H7 (cell line): ENCODE measurements around the gene PRKN. TPM values are rescaled to one million over a fixed set of nuclear protein-coding genes. Genes with fewer than 3 reads are reported as not detected.

Experiments
- DNase-seq: peaks from one replicate; pipeline ENCODE4 v3.0.0; 2012
- H3K27me3 ChIP-seq: 2 replicates; pipeline ENCODE4 v1.6.0; 2011; ENCODE audit warnings: mild to moderate bottlenecking, low read length; ENCODE audit not compliant: control insufficient read depth, insufficient read depth
- H3K36me3 ChIP-seq: replicated peaks from 2 replicates; pipeline ENCODE4 v1.5.1; 2011; ENCODE audit warnings: low read length; ENCODE audit not compliant: control insufficient read depth, insufficient read depth
- H3K4me3 ChIP-seq: 2 replicates; pipeline ENCODE4 v1.5.1; 2011; ENCODE audit warnings: low read depth, mild to moderate bottlenecking, control low read depth, low read length, moderate library complexity; ENCODE audit not compliant: insufficient read depth
- total RNA-seq: library from RNA; depleted of rRNA; stranded (reverse); fragments of >200 nt; shearing (Covaris generic); gene quantifications from 2 replicates; pipeline ENCODE4 v1.2.3, GENCODE V29; 2014

PRKN gene
- total RNA-seq, 1 experiment from 2014 or later, result 0.90 TPM

GRCh38 chr6:162337412-162337811 is 390.2 kb downstream of the PRKN start:
- Histone ChIP-seq H3K36me3 (no peaks in the 10 kb centered on the region), H3K4me3 (no peak overlapping the region), H3K27me3 (no peaks in the 10 kb centered on the region)
- no peak for DNase-seq

DNA sequence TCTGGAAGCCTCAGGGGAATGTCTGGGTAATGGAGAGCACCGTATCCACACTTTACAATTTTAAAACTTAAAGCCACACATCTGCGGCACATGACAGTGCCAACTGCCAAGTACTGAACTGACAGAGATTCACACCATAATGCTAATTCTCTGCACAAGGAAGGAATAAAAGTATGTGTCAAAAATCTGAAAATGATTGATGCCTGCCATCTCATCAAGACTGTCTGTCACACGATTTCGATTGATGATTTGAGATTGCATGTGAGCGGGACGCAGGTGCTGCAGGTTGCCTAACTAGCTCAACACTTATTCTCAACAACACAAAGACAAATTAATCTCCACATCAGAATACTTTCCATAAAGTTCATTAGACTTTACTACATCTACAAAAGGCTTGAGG is 391.2 kb downstream of the PRKN start:
- no peaks in the 10 kb centered on the region for H3K36me3 ChIP-seq
- H3K27me3 ChIP-seq, result no peaks in the 10 kb centered on the region
- DNase-seq, result no peak
- no peak overlapping the region for H3K4me3 ChIP-seq

DNA sequence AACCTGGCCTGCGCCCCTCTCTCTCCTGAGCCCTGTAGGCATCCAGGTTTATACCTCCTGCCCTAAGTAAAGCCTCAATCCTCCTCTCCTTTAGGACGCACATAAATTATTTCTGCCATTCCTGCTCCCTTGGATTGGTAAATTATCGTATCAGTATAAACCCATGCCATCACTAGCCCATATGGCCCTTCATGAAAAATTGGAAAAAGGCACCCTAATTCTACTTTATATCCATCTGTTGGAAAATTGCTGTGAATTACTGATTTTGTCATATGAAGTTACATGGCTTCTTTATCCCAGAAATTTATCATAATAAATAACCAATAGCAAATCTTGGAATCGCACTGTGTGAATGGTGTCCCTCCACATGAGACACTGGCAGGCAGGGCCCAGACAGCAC is 395.2 kb downstream of the PRKN start:
- no peaks in the 10 kb centered on the region for H3K27me3 ChIP-seq
- H3K4me3 ChIP-seq, result no peak overlapping the region

GRCh38 chr6:162331911-162332310 is 395.7 kb downstream of the PRKN start:
- no peaks in the 10 kb centered on the region for H3K27me3 ChIP-seq
- H3K36me3 ChIP-seq, result no peaks in the 10 kb centered on the region
- H3K4me3 ChIP-seq, result no peak overlapping the region
- no peak for DNase-seq

More for the DNA sequence above, 395.2 kb downstream of the PRKN start:
- H3K36me3 ChIP-seq, result no peaks in the 10 kb centered on the region
- DNase-seq, result no peak

GRCh38 chr6:162325826-162326225 is 401.7 kb downstream of the PRKN start:
- no peak for DNase-seq
- no peaks in the 10 kb centered on the region for H3K36me3 ChIP-seq
- no peaks in the 10 kb centered on the region for H3K27me3 ChIP-seq
- H3K4me3 ChIP-seq, result no peak overlapping the region

- Histone ChIP-seq H3K27me3 (no peaks in the 10 kb centered on the region), H3K4me3 (no peak overlapping the region), H3K36me3 (no peaks in the 10 kb centered on the region)
- DNase-seq, result no peak
Observed at GRCh38 chr6:162325051-162325450, 402.5 kb downstream of the PRKN start.

DNA sequence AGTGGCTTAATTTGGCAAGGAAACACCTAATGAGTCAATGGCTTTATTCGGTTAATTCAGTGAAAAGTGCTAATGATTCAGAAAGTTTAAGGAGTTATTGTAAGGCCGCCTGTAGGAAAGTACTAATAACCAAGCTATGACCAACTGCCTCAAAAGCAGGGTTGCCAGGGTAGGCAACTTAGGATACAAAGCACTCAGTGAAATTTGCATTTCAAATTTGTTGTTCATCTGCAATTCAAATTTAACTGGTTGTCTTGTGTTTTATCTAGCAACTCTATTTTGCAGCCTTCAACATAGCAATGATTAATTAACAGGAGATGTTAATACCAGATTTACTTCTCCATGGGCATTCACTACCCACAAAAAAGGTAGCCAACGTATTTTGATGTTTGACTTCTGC is 412.3 kb downstream of the PRKN start:
- Histone ChIP-seq H3K27me3 (no peaks in the 10 kb centered on the region), H3K36me3 (no peaks in the 10 kb centered on the region), H3K4me3 (no peak overlapping the region)
- no peak for DNase-seq

GRCh38 chr6:162313922-162314660 is 413.5 kb downstream of the PRKN start:
- Histone ChIP-seq H3K27me3 (no peaks in the 10 kb centered on the region), H3K36me3 (no peaks in the 10 kb centered on the region), H3K4me3 (no peak overlapping the region)
- no peak for DNase-seq

GRCh38 chr6:162307865-162308264 is 419.7 kb downstream of the PRKN start:
- H3K27me3 ChIP-seq, result no peaks in the 10 kb centered on the region
- H3K4me3 ChIP-seq, result no peak overlapping the region
- no peaks in the 10 kb centered on the region for H3K36me3 ChIP-seq
- DNase-seq, result no peak

- no peaks in the 10 kb centered on the region for H3K36me3 ChIP-seq
- H3K4me3 ChIP-seq, result no peak overlapping the region
- no peaks in the 10 kb centered on the region for H3K27me3 ChIP-seq
- no peak for DNase-seq
Observed at GRCh38 chr6:162306616-162307015, 420.9 kb downstream of the PRKN start.

GRCh38 chr6:162301128-162301527 is 426.4 kb downstream of the PRKN start:
- DNase-seq, result no peak
- no peak overlapping the region for H3K4me3 ChIP-seq
- H3K36me3 ChIP-seq, result no peaks in the 10 kb centered on the region
- no peaks in the 10 kb centered on the region for H3K27me3 ChIP-seq

- H3K4me3 ChIP-seq, result no peak overlapping the region
- no peaks in the 10 kb centered on the region for H3K36me3 ChIP-seq
- no peak for DNase-seq
- no peaks in the 10 kb centered on the region for H3K27me3 ChIP-seq
Observed at GRCh38 chr6:162294029-162294428, 433.5 kb downstream of the PRKN start.

GRCh38 chr6:162292915-162293314 is 434.7 kb downstream of the PRKN start:
- H3K27me3 ChIP-seq, result no peaks in the 10 kb centered on the region
- no peaks in the 10 kb centered on the region for H3K36me3 ChIP-seq
- DNase-seq, result no peak
- no peak overlapping the region for H3K4me3 ChIP-seq

GRCh38 chr6:162290846-162291465 is 436.6 kb downstream of the PRKN start:
- Histone ChIP-seq H3K36me3 (no peaks in the 10 kb centered on the region), H3K4me3 (no peak overlapping the region)
- DNase-seq, result no peak

GRCh38 chr6:162289972-162290371 is 437.6 kb downstream of the PRKN start:
- no peak for DNase-seq
- no peak overlapping the region for H3K4me3 ChIP-seq
- no peaks in the 10 kb centered on the region for H3K27me3 ChIP-seq
- no peaks in the 10 kb centered on the region for H3K36me3 ChIP-seq

More at GRCh38 chr6:162290846-162291465, 436.6 kb downstream of the PRKN start:
- no peaks in the 10 kb centered on the region for H3K27me3 ChIP-seq
